ENCODE data around the gene NETO2. TPM values are rescaled to one million over a fixed set of nuclear protein-coding genes. Genes with fewer than 3 reads are reported as not detected.

NETO2 gene
- total RNA-seq, 1 donor from 2014 or later = 27.5 TPM

DNA sequence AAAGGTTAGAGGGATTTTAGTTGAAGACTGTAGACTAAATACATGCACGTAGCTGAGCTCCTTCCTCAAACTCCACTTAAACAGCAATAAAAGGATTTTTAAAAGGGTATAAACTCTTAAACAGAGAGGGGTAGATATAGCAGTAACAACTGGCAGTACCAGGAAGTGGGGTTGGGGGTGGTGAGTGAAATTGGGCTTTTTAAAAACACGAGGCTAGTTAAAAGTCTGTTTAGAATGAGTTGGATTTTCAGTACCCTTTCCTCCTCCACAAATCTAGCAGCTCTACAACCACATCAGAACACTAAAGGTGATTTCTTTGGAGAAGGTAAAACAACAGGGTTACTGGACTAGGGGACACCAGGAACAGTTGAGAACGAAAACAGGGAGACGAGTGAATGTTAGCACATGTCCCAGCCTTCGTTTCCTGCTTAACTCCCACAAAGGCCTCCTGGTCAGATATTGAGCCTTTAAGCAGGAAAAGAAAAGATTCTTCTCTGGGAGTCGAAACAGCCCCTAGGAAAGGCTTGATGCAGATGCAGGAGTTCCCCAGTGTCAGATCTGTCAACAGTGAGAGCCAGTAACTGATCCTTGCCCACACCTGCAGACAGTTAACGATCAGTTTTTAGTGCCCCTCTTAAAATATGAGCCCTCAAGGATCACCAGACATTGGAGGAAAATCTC is 13.8 kb downstream of the NETO2 start:
- no peak for DNase-seq (ENCODE audit: low spot score in 2 of 2, unreplicated experiment in 2 of 2)
- peaks cover 15% of the 10 kb centered on the region for H3K4me1 Mint-ChIP-seq
- H3K27ac Mint-ChIP-seq = peak overlapping the region; percentile 6
- H3K27me3 Mint-ChIP-seq (ENCODE audit: low read depth) = no peaks in the 10 kb centered on the region
- H3K9me3 Mint-ChIP-seq = no peaks in the 10 kb centered on the region
- no peak overlapping the region for H3K4me3 Mint-ChIP-seq
- TF ChIP-seq, protein P1, sequence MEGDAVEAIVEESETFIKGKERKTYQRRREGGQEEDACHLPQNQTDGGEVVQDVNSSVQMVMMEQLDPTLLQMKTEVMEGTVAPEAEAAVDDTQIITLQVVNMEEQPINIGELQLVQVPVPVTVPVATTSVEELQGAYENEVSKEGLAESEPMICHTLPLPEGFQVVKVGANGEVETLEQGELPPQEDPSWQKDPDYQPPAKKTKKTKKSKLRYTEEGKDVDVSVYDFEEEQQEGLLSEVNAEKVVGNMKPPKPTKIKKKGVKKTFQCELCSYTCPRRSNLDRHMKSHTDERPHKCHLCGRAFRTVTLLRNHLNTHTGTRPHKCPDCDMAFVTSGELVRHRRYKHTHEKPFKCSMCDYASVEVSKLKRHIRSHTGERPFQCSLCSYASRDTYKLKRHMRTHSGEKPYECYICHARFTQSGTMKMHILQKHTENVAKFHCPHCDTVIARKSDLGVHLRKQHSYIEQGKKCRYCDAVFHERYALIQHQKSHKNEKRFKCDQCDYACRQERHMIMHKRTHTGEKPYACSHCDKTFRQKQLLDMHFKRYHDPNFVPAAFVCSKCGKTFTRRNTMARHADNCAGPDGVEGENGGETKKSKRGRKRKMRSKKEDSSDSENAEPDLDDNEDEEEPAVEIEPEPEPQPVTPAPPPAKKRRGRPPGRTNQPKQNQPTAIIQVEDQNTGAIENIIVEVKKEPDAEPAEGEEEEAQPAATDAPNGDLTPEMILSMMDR (IDR thresholded peaks at IDR 0.05; ENCODE audit: unreplicated experiment) = no peak
- peaks cover 4% of the 10 kb centered on the region for H3K36me3 Mint-ChIP-seq

DNA sequence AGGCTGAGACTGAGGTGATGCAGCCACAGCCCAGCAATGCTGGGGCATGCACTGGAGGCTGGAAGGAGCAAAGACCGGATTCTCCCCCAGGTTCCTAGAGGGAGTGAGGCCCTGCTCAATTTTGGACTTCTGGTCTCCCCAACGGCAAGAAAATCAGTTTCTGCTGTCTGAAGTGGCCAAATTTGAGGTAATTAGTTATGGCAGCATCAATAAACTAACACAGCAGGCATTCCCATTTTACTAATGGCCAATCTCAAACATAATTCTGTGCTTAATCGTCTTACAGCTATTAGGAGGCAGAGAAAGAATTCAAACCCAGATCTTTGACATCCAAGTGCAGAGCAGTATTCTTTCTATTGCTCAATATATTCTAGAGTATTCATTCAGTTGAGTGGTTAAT is 16.2 kb downstream of the NETO2 start:
- Mint-ChIP-seq H3K4me3 (no peak overlapping the region), H3K27me3 (ENCODE audit: low read depth) (no peaks in the 10 kb centered on the region), H3K9me3 (no peaks in the 10 kb centered on the region), H3K4me1 (peaks cover 14% of the 10 kb centered on the region), H3K36me3 (peaks cover 4% of the 10 kb centered on the region), H3K27ac (no peak overlapping the region)
- no peak for DNase-seq (ENCODE audit: low spot score in 2 of 2, unreplicated experiment in 2 of 2)
- TF ChIP-seq, protein P1 (IDR thresholded peaks at IDR 0.05; ENCODE audit: unreplicated experiment) = no peak

DNA sequence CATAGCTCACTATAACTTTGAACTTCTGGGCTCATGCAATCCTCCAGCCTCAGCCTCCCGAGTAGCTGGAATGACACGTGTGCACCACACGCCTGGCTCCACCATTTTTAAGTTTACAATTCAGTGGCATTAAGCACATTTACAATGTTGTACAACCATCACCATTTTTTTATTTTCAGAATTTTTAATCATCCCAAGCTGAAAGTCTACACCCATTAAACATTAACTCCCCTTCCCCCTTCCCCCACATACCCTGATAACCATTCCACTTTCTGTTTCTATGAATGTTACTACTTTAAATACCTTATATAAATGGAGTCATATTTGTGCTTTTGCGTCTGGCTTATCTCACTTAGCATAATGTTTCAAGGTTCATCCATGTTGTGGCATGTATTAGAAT is 18.0 kb downstream of the NETO2 start:
- H3K27ac Mint-ChIP-seq = no peak overlapping the region
- no peak for DNase-seq (ENCODE audit: low spot score in 2 of 2, unreplicated experiment in 2 of 2)
- TF ChIP-seq, protein P1 (IDR thresholded peaks at IDR 0.05; ENCODE audit: unreplicated experiment) = no peak
- peaks cover 4% of the 10 kb centered on the region for H3K36me3 Mint-ChIP-seq
- no peak overlapping the region for H3K4me3 Mint-ChIP-seq
- H3K9me3 Mint-ChIP-seq = no peaks in the 10 kb centered on the region
- H3K27me3 Mint-ChIP-seq (ENCODE audit: low read depth) = no peaks in the 10 kb centered on the region
- H3K4me1 Mint-ChIP-seq = peaks cover 6% of the 10 kb centered on the region

DNA sequence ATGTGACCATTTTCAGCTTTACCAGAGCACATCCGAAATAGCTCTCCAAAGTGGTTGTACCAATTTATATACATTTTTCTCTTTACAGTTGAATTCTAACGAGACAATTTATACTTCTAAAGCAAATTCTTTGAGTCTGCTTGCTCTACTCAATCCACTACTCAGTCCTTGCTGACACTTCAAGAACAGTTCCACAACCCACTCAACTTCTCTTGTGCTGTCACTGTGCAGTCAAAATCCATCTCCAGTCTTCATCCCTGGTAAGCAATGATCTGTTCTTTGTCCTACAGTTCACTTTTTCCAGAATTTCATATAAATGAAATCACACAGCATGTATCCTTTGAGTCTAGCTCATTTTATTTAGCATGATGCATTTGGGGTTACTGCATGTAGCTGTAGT is 30.6 kb downstream of the NETO2 start:
- Mint-ChIP-seq H3K9me3 (no peaks in the 10 kb centered on the region), H3K4me3 (no peak overlapping the region), H3K27me3 (ENCODE audit: low read depth) (no peaks in the 10 kb centered on the region), H3K27ac (no peak overlapping the region), H3K36me3 (peaks cover 7% of the 10 kb centered on the region), H3K4me1 (no peaks in the 10 kb centered on the region)
- no peak for DNase-seq (ENCODE audit: low spot score in 2 of 2, unreplicated experiment in 2 of 2)
- TF ChIP-seq, protein P1 (IDR thresholded peaks at IDR 0.05; ENCODE audit: unreplicated experiment) = no peak

DNA sequence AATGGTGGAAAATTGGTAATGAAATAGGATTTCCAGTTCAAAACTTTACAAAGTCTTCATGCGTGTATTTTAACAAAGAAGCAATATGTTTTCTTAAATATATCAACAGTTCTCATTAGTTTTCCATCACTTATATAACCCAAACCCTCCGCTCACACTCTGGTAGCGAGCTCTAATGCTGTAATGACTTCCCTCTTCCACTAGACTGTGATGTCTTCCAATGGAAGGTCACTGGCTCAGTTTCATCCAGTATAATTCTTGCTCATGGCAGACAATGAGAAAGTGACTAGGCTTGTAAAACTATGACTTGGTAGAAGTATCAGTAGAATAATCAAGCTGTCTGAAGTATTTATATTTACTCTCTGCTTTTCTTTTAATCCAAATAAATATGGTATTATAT is 32.8 kb downstream of the NETO2 start:
- no peaks in the 10 kb centered on the region for H3K4me1 Mint-ChIP-seq
- no peaks in the 10 kb centered on the region for H3K27me3 Mint-ChIP-seq (ENCODE audit: low read depth)
- TF ChIP-seq, protein P1 (IDR thresholded peaks at IDR 0.05; ENCODE audit: unreplicated experiment) = no peak
- peaks cover 10% of the 10 kb centered on the region for H3K36me3 Mint-ChIP-seq
- no peak overlapping the region for H3K4me3 Mint-ChIP-seq
- no peak for DNase-seq (ENCODE audit: low spot score in 2 of 2, unreplicated experiment in 2 of 2)
- no peaks in the 10 kb centered on the region for H3K9me3 Mint-ChIP-seq
- no peak overlapping the region for H3K27ac Mint-ChIP-seq
